Rectal smooth muscle tissue (tissue), 1 donor: ENCODE data around the gene TMTC2.

ENCODE experiments used
- H3K27ac ChIP-seq: one replicate; pipeline ENCODE4 v1.7.0; 2013; ENCODE audit warnings: low read depth, low read length, inconsistent platforms
- H3K27me3 ChIP-seq: one replicate; pipeline ENCODE4 v1.7.0; 2013; ENCODE audit warnings: low read length; ENCODE audit not compliant: control insufficient read depth, insufficient read depth
- H3K36me3 ChIP-seq: one replicate; pipeline ENCODE4 v1.7.0; 2013; ENCODE audit warnings: low read length; ENCODE audit not compliant: control insufficient read depth, insufficient read depth
- H3K4me1 ChIP-seq: one replicate; pipeline ENCODE4 v1.7.0; 2013; ENCODE audit warnings: low read length; ENCODE audit not compliant: control insufficient read depth, insufficient read depth
- H3K4me3 ChIP-seq: one replicate; pipeline ENCODE4 v1.7.0; 2013; ENCODE audit warnings: low read length
- H3K9ac ChIP-seq: one replicate; pipeline ENCODE4 v1.7.0; 2013; ENCODE audit warnings: low read length

Gene TMTC2

DNA sequence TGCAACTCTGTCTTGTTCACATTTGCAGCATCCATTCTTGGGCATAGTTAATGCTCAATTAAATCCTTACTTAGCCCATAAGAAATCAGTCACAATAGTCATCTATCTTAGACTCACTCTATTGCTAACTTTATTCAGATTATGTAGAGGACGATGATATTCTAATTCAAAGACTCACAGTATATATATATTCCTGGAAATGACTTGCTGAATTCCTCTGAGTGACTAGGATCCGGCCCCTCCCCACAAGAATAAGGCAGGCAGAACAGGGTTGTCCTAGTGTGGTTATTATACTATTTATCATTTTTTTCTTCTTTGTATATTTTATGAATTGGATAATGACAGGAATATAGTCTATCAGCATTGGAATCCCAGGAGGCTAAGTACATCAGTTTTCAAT is 275.1 kb downstream of the TMTC2 start:
- Histone ChIP-seq H3K36me3 (no peaks in the 10 kb centered on the region), H3K27me3 (no peaks in the 10 kb centered on the region), H3K9ac (no peak overlapping the region), H3K27ac (no peak overlapping the region), H3K4me1 (no peaks in the 10 kb centered on the region), H3K4me3 (no peak overlapping the region)

DNA sequence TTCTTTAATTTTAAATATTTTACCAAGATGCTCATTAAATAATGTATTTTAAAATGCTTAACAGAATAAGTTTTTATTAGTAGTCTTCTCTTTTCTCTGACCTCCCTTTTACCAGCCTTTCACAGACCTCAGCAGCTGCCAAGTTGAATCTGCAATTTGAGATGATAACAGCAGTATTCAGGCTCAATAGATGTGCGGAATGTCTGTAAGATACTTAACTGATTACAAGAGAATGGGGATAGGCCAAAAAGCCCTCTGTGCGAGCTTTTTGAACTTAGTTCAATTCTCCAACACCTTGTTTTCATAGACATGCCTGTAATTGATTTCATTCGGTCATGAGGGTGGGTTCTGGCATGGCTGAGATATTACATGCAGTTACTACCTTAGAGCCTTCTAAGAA is 277.2 kb downstream of the TMTC2 start:
- no peak overlapping the region for H3K4me3 ChIP-seq
- H3K4me1 ChIP-seq, result no peaks in the 10 kb centered on the region
- no peak overlapping the region for H3K9ac ChIP-seq
- no peak overlapping the region for H3K27ac ChIP-seq
- H3K36me3 ChIP-seq, result no peaks in the 10 kb centered on the region
- H3K27me3 ChIP-seq, result no peaks in the 10 kb centered on the region

- Histone ChIP-seq H3K4me3 (no peak overlapping the region), H3K9ac (no peak overlapping the region), H3K36me3 (no peaks in the 10 kb centered on the region), H3K27ac (no peak overlapping the region), H3K27me3 (no peaks in the 10 kb centered on the region), H3K4me1 (no peaks in the 10 kb centered on the region)
Measured at GRCh38 chr12:82964446-82964845, 277.7 kb downstream of the TMTC2 start.

- Histone ChIP-seq H3K27ac (no peak overlapping the region), H3K4me1 (no peaks in the 10 kb centered on the region), H3K4me3 (no peak overlapping the region), H3K9ac (no peak overlapping the region), H3K36me3 (no peaks in the 10 kb centered on the region), H3K27me3 (no peaks in the 10 kb centered on the region)
Measured at GRCh38 chr12:82966001-82966559, 279.4 kb downstream of the TMTC2 start.

GRCh38 chr12:82968631-82969367 is 282.1 kb downstream of the TMTC2 start:
- H3K9ac ChIP-seq, result no peak overlapping the region
- no peaks in the 10 kb centered on the region for H3K27me3 ChIP-seq
- H3K36me3 ChIP-seq, result no peaks in the 10 kb centered on the region
- H3K27ac ChIP-seq, result no peak overlapping the region
- peaks cover 2% of the 10 kb centered on the region for H3K4me1 ChIP-seq
- H3K4me3 ChIP-seq, result no peak overlapping the region

DNA sequence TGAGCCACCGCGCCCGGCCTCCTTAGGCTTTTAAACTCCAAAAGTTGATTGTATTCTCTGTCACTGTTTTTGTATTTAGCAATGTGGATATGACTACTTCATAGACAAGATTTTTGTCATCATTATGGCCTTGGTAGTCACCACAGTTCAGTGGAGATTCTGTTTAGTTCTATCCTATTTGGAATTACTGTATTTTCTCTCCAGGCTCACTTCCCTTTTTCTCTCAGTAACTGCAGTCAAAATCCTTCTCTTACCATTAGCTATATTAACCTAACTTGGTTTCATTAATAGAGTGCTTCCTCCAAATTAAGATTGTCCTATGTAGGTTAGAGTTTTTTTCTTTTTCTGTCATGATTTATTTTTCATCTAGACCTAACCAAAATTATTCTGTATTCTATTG is 283.9 kb downstream of the TMTC2 start:
- H3K9ac ChIP-seq, result no peak overlapping the region
- no peaks in the 10 kb centered on the region for H3K27me3 ChIP-seq
- no peaks in the 10 kb centered on the region for H3K36me3 ChIP-seq
- peaks cover 2% of the 10 kb centered on the region for H3K4me1 ChIP-seq
- no peak overlapping the region for H3K4me3 ChIP-seq
- no peak overlapping the region for H3K27ac ChIP-seq

GRCh38 chr12:82971584-82971983 is 284.9 kb downstream of the TMTC2 start:
- H3K27ac ChIP-seq, result no peak overlapping the region
- H3K4me1 ChIP-seq, result peaks cover 2% of the 10 kb centered on the region
- H3K27me3 ChIP-seq, result no peaks in the 10 kb centered on the region
- no peak overlapping the region for H3K9ac ChIP-seq
- H3K4me3 ChIP-seq, result no peak overlapping the region
- no peaks in the 10 kb centered on the region for H3K36me3 ChIP-seq

DNA sequence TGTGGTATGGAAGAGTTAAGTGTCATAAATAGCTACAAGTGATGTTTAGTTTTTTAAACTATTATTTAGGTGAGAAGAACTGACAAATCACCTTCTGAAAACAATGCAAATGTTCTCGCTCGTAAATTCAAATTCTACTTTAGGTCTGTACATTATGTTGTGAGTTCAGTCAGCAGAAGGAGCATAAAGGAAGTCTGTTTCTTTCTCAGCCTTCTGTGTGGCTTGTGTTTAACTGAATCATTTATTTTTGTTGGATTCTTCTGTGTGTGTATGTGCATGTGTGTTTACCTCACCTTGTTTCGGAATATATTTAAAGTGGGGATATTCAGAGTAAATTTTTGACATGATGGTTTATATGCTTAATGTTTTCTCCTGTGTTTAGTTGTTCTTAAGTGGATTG is 285.9 kb downstream of the TMTC2 start:
- Histone ChIP-seq H3K36me3 (no peaks in the 10 kb centered on the region), H3K4me1 (peaks cover 2% of the 10 kb centered on the region), H3K9ac (no peak overlapping the region), H3K27me3 (no peaks in the 10 kb centered on the region), H3K27ac (no peak overlapping the region), H3K4me3 (no peak overlapping the region)

- Histone ChIP-seq H3K27me3 (no peaks in the 10 kb centered on the region), H3K4me1 (peaks cover 2% of the 10 kb centered on the region), H3K9ac (no peak overlapping the region), H3K36me3 (no peaks in the 10 kb centered on the region), H3K4me3 (no peak overlapping the region), H3K27ac (no peak overlapping the region)
Measured at GRCh38 chr12:82973592-82973991, 286.9 kb downstream of the TMTC2 start.

- H3K27me3 ChIP-seq, result no peaks in the 10 kb centered on the region
- peaks cover 6% of the 10 kb centered on the region for H3K4me1 ChIP-seq
- H3K36me3 ChIP-seq, result peaks cover 4% of the 10 kb centered on the region
- no peak overlapping the region for H3K27ac ChIP-seq
- no peak overlapping the region for H3K4me3 ChIP-seq
- no peak overlapping the region for H3K9ac ChIP-seq
Measured at GRCh38 chr12:82981150-82981549, 294.4 kb downstream of the TMTC2 start.

GRCh38 chr12:82994117-82994516 is 307.4 kb downstream of the TMTC2 start:
- Histone ChIP-seq H3K27me3 (no peaks in the 10 kb centered on the region), H3K27ac (no peak overlapping the region), H3K36me3 (no peaks in the 10 kb centered on the region), H3K4me3 (no peak overlapping the region), H3K9ac (no peak overlapping the region), H3K4me1 (no peaks in the 10 kb centered on the region)

DNA sequence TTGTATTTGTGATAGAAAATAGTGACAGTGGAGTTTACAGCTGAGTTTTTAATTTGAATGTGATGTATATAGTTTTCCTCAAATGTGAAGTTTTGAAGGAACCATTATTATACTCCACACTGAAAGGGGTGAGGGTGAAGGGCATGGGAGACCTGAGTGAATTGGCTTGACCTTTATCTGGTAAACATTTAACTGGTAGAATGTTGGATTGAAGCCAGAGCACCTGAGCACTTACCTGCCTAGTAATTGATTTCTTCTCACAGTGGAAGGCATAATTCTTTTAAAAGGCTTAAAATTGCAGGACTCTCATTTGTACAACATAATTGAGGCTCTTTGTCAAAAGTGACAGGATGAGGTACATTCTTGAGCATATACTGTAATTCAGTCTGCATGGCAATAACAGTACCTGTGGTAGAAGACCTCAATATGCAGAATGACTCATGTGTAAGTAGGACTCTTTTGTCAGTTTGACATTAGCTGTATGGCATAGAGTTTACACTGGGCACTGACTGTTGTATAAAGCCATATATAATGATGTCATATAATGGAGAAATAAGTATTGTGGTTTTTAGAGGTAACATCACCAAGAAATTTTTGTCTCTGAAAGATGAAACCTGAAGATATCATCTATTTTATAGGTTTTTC is 309.6 kb downstream of the TMTC2 start:
- Histone ChIP-seq H3K27ac (no peak overlapping the region), H3K4me3 (no peak overlapping the region), H3K36me3 (no peaks in the 10 kb centered on the region), H3K27me3 (no peaks in the 10 kb centered on the region), H3K9ac (no peak overlapping the region), H3K4me1 (no peaks in the 10 kb centered on the region)

DNA sequence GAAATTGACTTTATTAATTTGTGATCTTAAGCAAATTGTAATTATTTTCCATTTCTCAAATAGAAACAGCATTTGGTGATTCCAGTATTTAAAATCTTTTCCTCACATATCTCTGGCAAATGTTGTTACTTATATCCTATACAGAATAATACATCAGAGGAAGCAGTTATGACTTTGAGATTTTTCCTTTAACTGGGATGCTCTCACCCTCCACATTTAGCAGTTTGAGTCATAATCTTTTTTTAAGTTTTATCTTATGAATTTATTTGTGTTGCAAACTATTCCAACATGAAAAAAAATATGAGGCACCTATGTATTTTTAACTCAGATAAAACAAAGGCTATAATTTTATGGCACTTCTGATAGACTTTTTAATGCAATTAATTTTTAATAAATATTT is 311.8 kb downstream of the TMTC2 start:
- H3K36me3 ChIP-seq, result no peaks in the 10 kb centered on the region
- no peak overlapping the region for H3K9ac ChIP-seq
- H3K4me1 ChIP-seq, result no peaks in the 10 kb centered on the region
- H3K4me3 ChIP-seq, result no peak overlapping the region
- H3K27ac ChIP-seq, result no peak overlapping the region
- no peaks in the 10 kb centered on the region for H3K27me3 ChIP-seq
